Measurements from ENCODE around the gene POFUT2.
"Not testable (repeated sequence)": the region's sequence is repeated elsewhere in the genome, so short reads cannot be mapped to it uniquely, and the experiment has no call there.

POFUT2 gene

GRCh38 chr21:45318556-45319404, 31.1 kb upstream of the POFUT2 start:
- Histone ChIP-seq H3K23ac (ENCODE audit: low read length) (no peak overlapping the region), H3K36me3 (ENCODE audit: control insufficient read depth, insufficient read depth, low read length) (no peaks in the 10 kb centered on the region), H2BK5ac (ENCODE audit: low read length) (no peak overlapping the region), H3K79me2 (ENCODE audit: control insufficient read depth, insufficient read depth, low read length) (no peaks in the 10 kb centered on the region), H2BK120ac (ENCODE audit: low read depth, low read length) (no peak overlapping the region), H3K27me3 (ENCODE audit: insufficient read depth, low read length, poor library complexity) (no peaks in the 10 kb centered on the region), H3K4me2 (ENCODE audit: low read length) (no peak overlapping the region), H3K4me3 (ENCODE audit: low read length) (no peak overlapping the region), H3K56ac (ENCODE audit: low read length) (no peak overlapping the region), H3K9ac (ENCODE audit: low read length) (no peak overlapping the region), H3K18ac (ENCODE audit: low read length) (no peak overlapping the region), H3K27ac (ENCODE audit: low read depth, low read length) (no peak overlapping the region), H2AK5ac (ENCODE audit: low read length) (no peak overlapping the region), H2BK15ac (replicated peaks; ENCODE audit: low read depth) (no peak overlapping the region), H3K4me1 (ENCODE audit: control insufficient read depth, low read depth, low read length) (no peaks in the 10 kb centered on the region), H3K4ac (ENCODE audit: low read depth, low read length) (no peak overlapping the region), H4K5ac (ENCODE audit: low read length) (no peak overlapping the region), H4K8ac (ENCODE audit: low read depth, low read length) (no peak overlapping the region), H3K79me1 (ENCODE audit: low read length) (no peaks in the 10 kb centered on the region)
- no CpG with 5 or more reads among the region's 24 CpGs for WGBS (ENCODE audit: extremely low coverage, insufficient coverage, low lambda C conversion rate)
- no peak for DNase-seq

- no peak overlapping the region for H3K23ac ChIP-seq (ENCODE audit: low read length)
- H3K36me3 ChIP-seq (ENCODE audit: control insufficient read depth, insufficient read depth, low read length): no peaks in the 10 kb centered on the region
- H2BK120ac ChIP-seq (ENCODE audit: low read depth, low read length): no peak overlapping the region
- H3K4me1 ChIP-seq (ENCODE audit: control insufficient read depth, low read depth, low read length): no peaks in the 10 kb centered on the region
- no peaks in the 10 kb centered on the region for H3K27me3 ChIP-seq (ENCODE audit: insufficient read depth, low read length, poor library complexity)
- H4K5ac ChIP-seq (ENCODE audit: low read length): no peak overlapping the region
- H3K4me2 ChIP-seq (ENCODE audit: low read length): no peak overlapping the region
- no peak overlapping the region for H2AK5ac ChIP-seq (ENCODE audit: low read length)
- H3K79me1 ChIP-seq (ENCODE audit: low read length): no peaks in the 10 kb centered on the region
- no peak overlapping the region for H2BK5ac ChIP-seq (ENCODE audit: low read length)
- H4K8ac ChIP-seq (ENCODE audit: low read depth, low read length): no peak overlapping the region
- no peak overlapping the region for H3K9ac ChIP-seq (ENCODE audit: low read length)
- no peak overlapping the region for H3K56ac ChIP-seq (ENCODE audit: low read length)
- no peaks in the 10 kb centered on the region for H3K79me2 ChIP-seq (ENCODE audit: control insufficient read depth, insufficient read depth, low read length)
- H3K27ac ChIP-seq (ENCODE audit: low read depth, low read length): no peak overlapping the region
- DNase-seq: no peak
- H2BK15ac ChIP-seq (replicated peaks; ENCODE audit: low read depth): no peak overlapping the region
- no peak overlapping the region for H3K18ac ChIP-seq (ENCODE audit: low read length)
- no CpG with 5 or more reads among the region's 7 CpGs for WGBS (ENCODE audit: extremely low coverage, insufficient coverage, low lambda C conversion rate)
- no peak overlapping the region for H3K4ac ChIP-seq (ENCODE audit: low read depth, low read length)
- H3K4me3 ChIP-seq (ENCODE audit: low read length): no peak overlapping the region
These were observed 30.5 kb upstream of the POFUT2 start for GRCh38 chr21:45318146-45318555.

- H3K9ac ChIP-seq (ENCODE audit: low read length): no peak overlapping the region
- DNase-seq: no peak
- H2BK5ac ChIP-seq (ENCODE audit: low read length): no peak overlapping the region
- no peaks in the 10 kb centered on the region for H3K79me1 ChIP-seq (ENCODE audit: low read length)
- H4K8ac ChIP-seq (ENCODE audit: low read depth, low read length): no peak overlapping the region
- H3K79me2 ChIP-seq (ENCODE audit: control insufficient read depth, insufficient read depth, low read length): no peaks in the 10 kb centered on the region
- no peak overlapping the region for H3K27ac ChIP-seq (ENCODE audit: low read depth, low read length)
- no CpG with 5 or more reads among the region's 17 CpGs for WGBS (ENCODE audit: extremely low coverage, insufficient coverage, low lambda C conversion rate)
- no peak overlapping the region for H2BK120ac ChIP-seq (ENCODE audit: low read depth, low read length)
- no peak overlapping the region for H4K5ac ChIP-seq (ENCODE audit: low read length)
- H2AK5ac ChIP-seq (ENCODE audit: low read length): no peak overlapping the region
- H3K36me3 ChIP-seq (ENCODE audit: control insufficient read depth, insufficient read depth, low read length): no peaks in the 10 kb centered on the region
- H2BK15ac ChIP-seq (replicated peaks; ENCODE audit: low read depth): no peak overlapping the region
- no peak overlapping the region for H3K18ac ChIP-seq (ENCODE audit: low read length)
- no peak overlapping the region for H3K23ac ChIP-seq (ENCODE audit: low read length)
- H3K56ac ChIP-seq (ENCODE audit: low read length): no peak overlapping the region
- no peak overlapping the region for H3K4me2 ChIP-seq (ENCODE audit: low read length)
- no peak overlapping the region for H3K4ac ChIP-seq (ENCODE audit: low read depth, low read length)
- H3K4me3 ChIP-seq (ENCODE audit: low read length): no peak overlapping the region
- H3K27me3 ChIP-seq (ENCODE audit: insufficient read depth, low read length, poor library complexity): no peaks in the 10 kb centered on the region
- H3K4me1 ChIP-seq (ENCODE audit: control insufficient read depth, low read depth, low read length): no peaks in the 10 kb centered on the region
These were observed 29.9 kb upstream of the POFUT2 start for GRCh38 chr21:45317398-45318145.

- no peak for DNase-seq
These were observed 29.2 kb upstream of the POFUT2 start for GRCh38 chr21:45316871-45317397.

GRCh38 chr21:45315676-45316470, 28.2 kb upstream of the POFUT2 start:
- H3K79me2 ChIP-seq (ENCODE audit: control insufficient read depth, insufficient read depth, low read length); H3K18ac ChIP-seq (ENCODE audit: low read length); H2BK15ac ChIP-seq (replicated peaks; ENCODE audit: low read depth); H3K23ac ChIP-seq (ENCODE audit: low read length); H3K27ac ChIP-seq (ENCODE audit: low read depth, low read length); H2BK5ac ChIP-seq (ENCODE audit: low read length); H4K5ac ChIP-seq (ENCODE audit: low read length); H3K79me1 ChIP-seq (ENCODE audit: low read length); H3K4me2 ChIP-seq (ENCODE audit: low read length); H3K56ac ChIP-seq (ENCODE audit: low read length); H3K4me1 ChIP-seq (ENCODE audit: control insufficient read depth, low read depth, low read length); H2BK120ac ChIP-seq (ENCODE audit: low read depth, low read length); H3K4ac ChIP-seq (ENCODE audit: low read depth, low read length); H3K4me3 ChIP-seq (ENCODE audit: low read length); H4K8ac ChIP-seq (ENCODE audit: low read depth, low read length); H3K36me3 ChIP-seq (ENCODE audit: control insufficient read depth, insufficient read depth, low read length); H3K27me3 ChIP-seq (ENCODE audit: insufficient read depth, low read length, poor library complexity); H3K9ac ChIP-seq (ENCODE audit: low read length); H2AK5ac ChIP-seq (ENCODE audit: low read length); DNase-seq: not testable (repeated sequence)
- WGBS (ENCODE audit: extremely low coverage, insufficient coverage, low lambda C conversion rate): no CpG with 5 or more reads among the region's 7 CpGs

More at GRCh38 chr21:45316871-45317397, 29.2 kb upstream of the POFUT2 start:
- Histone ChIP-seq H4K8ac (ENCODE audit: low read depth, low read length) (no peak overlapping the region), H3K79me1 (ENCODE audit: low read length) (no peaks in the 10 kb centered on the region), H3K4me3 (ENCODE audit: low read length) (no peak overlapping the region), H4K5ac (ENCODE audit: low read length) (no peak overlapping the region), H3K4me1 (ENCODE audit: control insufficient read depth, low read depth, low read length) (no peaks in the 10 kb centered on the region), H2BK15ac (replicated peaks; ENCODE audit: low read depth) (no peak overlapping the region), H2AK5ac (ENCODE audit: low read length) (no peak overlapping the region), H3K4ac (ENCODE audit: low read depth, low read length) (no peak overlapping the region), H3K79me2 (ENCODE audit: control insufficient read depth, insufficient read depth, low read length) (no peaks in the 10 kb centered on the region), H2BK120ac (ENCODE audit: low read depth, low read length) (no peak overlapping the region), H3K27me3 (ENCODE audit: insufficient read depth, low read length, poor library complexity) (no peaks in the 10 kb centered on the region), H2BK5ac (ENCODE audit: low read length) (no peak overlapping the region), H3K4me2 (ENCODE audit: low read length) (no peak overlapping the region), H3K23ac (ENCODE audit: low read length) (no peak overlapping the region), H3K18ac (ENCODE audit: low read length) (no peak overlapping the region), H3K36me3 (ENCODE audit: control insufficient read depth, insufficient read depth, low read length) (no peaks in the 10 kb centered on the region), H3K27ac (ENCODE audit: low read depth, low read length) (no peak overlapping the region), H3K9ac (ENCODE audit: low read length) (no peak overlapping the region), H3K56ac (ENCODE audit: low read length) (no peak overlapping the region)
- WGBS (ENCODE audit: extremely low coverage, insufficient coverage, low lambda C conversion rate): no CpG with 5 or more reads among the region's 16 CpGs

Data from mesendoderm (in vitro differentiated cells).